GM12875 (cell line): ENCODE results near the gene UCHL1.

ENCODE experiments used
- H3K4me3 ChIP-seq: one replicate; pipeline ENCODE4 v1.5.1; 2011; ENCODE audit warnings: low read depth, low read length, control low read depth
- CTCF ChIP-seq: IDR thresholded peaks from 2 replicates; pipeline ENCODE4 v1.5.1; 2011; ENCODE audit warnings: low read depth, mild to moderate bottlenecking, control low read depth, inconsistent platforms, low read length, moderate library complexity, borderline replicate concordance; ENCODE audit not compliant: insufficient read depth

Gene UCHL1

DNA sequence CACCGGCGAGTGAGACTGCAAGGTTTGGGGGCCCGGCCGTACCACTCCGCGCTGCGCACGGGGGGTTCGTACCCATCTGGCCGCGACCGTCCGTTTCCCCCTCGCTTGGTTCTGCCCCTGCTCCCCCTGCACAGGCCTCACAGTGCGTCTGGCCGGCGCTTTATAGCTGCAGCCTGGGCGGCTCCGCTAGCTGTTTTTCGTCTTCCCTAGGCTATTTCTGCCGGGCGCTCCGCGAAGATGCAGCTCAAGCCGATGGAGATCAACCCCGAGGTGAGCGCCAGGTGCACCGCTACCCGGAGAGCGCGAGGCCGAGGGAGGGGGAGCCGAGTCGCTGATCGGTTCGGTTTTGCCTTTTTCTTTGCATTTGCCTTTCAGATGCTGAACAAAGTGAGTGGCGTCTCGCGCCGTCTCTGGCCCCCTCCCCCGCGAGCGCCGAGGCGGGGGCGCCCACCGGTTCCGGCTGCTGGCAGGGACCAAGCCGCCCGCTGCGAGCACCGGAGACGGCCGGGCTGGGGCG lies at the start of gene UCHL1:
TSS of gene UCHL1 (plus strand) at position 189 of the 517 bp plus-strand sequence. CDS start at position 238, 49 bp downstream.
- TF ChIP-seq CTCF, result no peak
- peak within 1 kb of the TSS; percentile 78 for H3K4me3 ChIP-seq

- TF ChIP-seq CTCF, result no peak
These were observed 49.4 kb upstream of the UCHL1 start for GRCh38 chr4:41207291-41207831.

GRCh38 chr4:41209187-41209586 lies 47.5 kb upstream of the UCHL1 start:
- H3K4me3 ChIP-seq, result no peak overlapping the region
- TF ChIP-seq CTCF, result no peak

More at GRCh38 chr4:41207291-41207831, 49.4 kb upstream of the UCHL1 start:
- no peak overlapping the region for H3K4me3 ChIP-seq

DNA sequence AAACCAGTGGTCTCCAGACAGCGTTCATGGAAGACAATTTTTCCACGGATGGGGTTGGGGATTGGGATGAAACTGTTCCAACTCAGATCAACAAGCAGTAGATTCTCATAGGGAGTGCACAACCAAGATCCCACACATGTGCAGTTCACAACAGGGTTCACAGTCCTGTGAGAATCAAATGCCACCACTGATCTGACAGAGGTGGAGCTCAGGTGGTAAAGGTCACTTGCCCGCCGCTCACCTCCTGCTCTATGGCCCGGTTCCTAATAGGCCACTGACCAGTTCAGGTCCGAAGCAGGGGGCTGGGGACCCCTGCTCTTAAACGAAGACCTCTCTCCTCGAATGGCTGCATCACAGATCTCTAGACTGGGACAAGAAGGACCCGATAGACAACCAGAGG lies 46.8 kb upstream of the UCHL1 start:
- TF ChIP-seq CTCF, result no peak

GRCh38 chr4:41211951-41212615 lies 44.6 kb upstream of the UCHL1 start:
- TF ChIP-seq CTCF, result no peak

More for the DNA sequence above, 46.8 kb upstream of the UCHL1 start:
- no peak overlapping the region for H3K4me3 ChIP-seq

GRCh38 chr4:41212616-41213203 lies 44.0 kb upstream of the UCHL1 start:
- peak overlapping the region; percentile 84 for H3K4me3 ChIP-seq
- TF ChIP-seq CTCF, result peak; percentile 69

More at GRCh38 chr4:41211951-41212615, 44.6 kb upstream of the UCHL1 start:
- H3K4me3 ChIP-seq, result peak overlapping the region; percentile 84
